WTC11 (cell line): Measurements from ENCODE around the gene PLPPR3. TPM values are rescaled to one million over a fixed set of nuclear protein-coding genes. Genes with fewer than 3 reads are reported as not detected.

Experiments
- ATAC-seq: fragments of 200-7000 bp; cut with Tn5 transposase; 2 replicates; pipeline ENCODE4 v1.10.0; 2021; ENCODE audit warnings: mild to moderate bottlenecking, moderate library complexity
- CTCF ChIA-PET: fragments of 300-600 bp; sonication (Branson Sonifier 250); formaldehyde crosslinking; loops from one replicate; lab custom pipeline; 2021; ENCODE audit warnings: antibody characterized with exemption; lab: Charles Lee
- POLR2A ChIA-PET: fragments of 350-600 bp; sonication (Branson Sonifier 250); formaldehyde crosslinking; loops from one replicate; lab custom pipeline; 2021; ENCODE audit warnings: antibody characterized with exemption; lab: Charles Lee
- DNase-seq: peaks from one replicate; pipeline ENCODE4 v3.0.0; 2021; ENCODE audit warnings: low spot score
- H3K27ac Mint-ChIP-seq: 2 replicates; pipeline ENCODE4 v1.8.0; 2021; ENCODE audit warnings: mixed read lengths
- H3K27me3 Mint-ChIP-seq: 2 replicates; pipeline ENCODE4 v1.8.0; 2021; ENCODE audit warnings: low read depth, mild to moderate bottlenecking, moderate library complexity, mixed read lengths
- H3K36me3 Mint-ChIP-seq: 2 replicates; pipeline ENCODE4 v1.8.0; 2021; ENCODE audit warnings: mixed read lengths
- H3K4me1 Mint-ChIP-seq: 2 replicates; pipeline ENCODE4 v1.8.0; 2022; ENCODE audit warnings: mixed read lengths
- H3K4me3 Mint-ChIP-seq: 2 replicates; pipeline ENCODE4 v1.8.0; 2021; ENCODE audit warnings: mild to moderate bottlenecking, moderate library complexity, mixed read lengths
- H3K9me3 Mint-ChIP-seq: 2 replicates; pipeline ENCODE4 v1.8.0; 2021; ENCODE audit warnings: mixed read lengths
- AR ChIP-seq: fragments of 250-450 bp; sonication (Bioruptor Pico); IDR thresholded peaks from 2 replicates; pipeline ENCODE4 v1.9.0; 2021; ENCODE audit warnings: mild to moderate bottlenecking
- ATF3 ChIP-seq: sonication (generic); formaldehyde crosslinking; conservative IDR thresholded peaks from 2 replicates; pipeline ENCODE4 v1.8.1; 2022; ENCODE audit warnings: mild to moderate bottlenecking, missing genetic modification reagents
- ETV6 ChIP-seq: sonication (generic); formaldehyde crosslinking; IDR thresholded peaks from 2 replicates; pipeline ENCODE4 v1.8.1; 2022; ENCODE audit warnings: mild to moderate bottlenecking, missing genetic modification reagents
- FOXJ3 ChIP-seq: sonication (generic); formaldehyde crosslinking; IDR thresholded peaks from 2 replicates; pipeline ENCODE4 v1.9.0; 2021; ENCODE audit warnings: missing genetic modification reagents, mild to moderate bottlenecking, borderline replicate concordance
- FOXP1 ChIP-seq: sonication (generic); formaldehyde crosslinking; IDR thresholded peaks from 2 replicates; pipeline ENCODE4 v1.8.0; 2022; ENCODE audit warnings: missing genetic modification reagents, mild to moderate bottlenecking, moderate library complexity, borderline replicate concordance
- GRHL2 ChIP-seq: fragments of 250-450 bp; sonication (Bioruptor Pico); IDR thresholded peaks from 2 replicates; pipeline ENCODE4 v1.8.0; 2022; ENCODE audit warnings: mild to moderate bottlenecking, moderate library complexity; ENCODE audit not compliant: insufficient replicate concordance, severe bottlenecking
- HMGA2 ChIP-seq: fragments of 250-450 bp; sonication (Bioruptor Pico); IDR thresholded peaks from 2 replicates; pipeline ENCODE4 v1.4.0; 2021; ENCODE audit warnings: mild to moderate bottlenecking, moderate library complexity
- HMGXB4 ChIP-seq: sonication (generic); formaldehyde crosslinking; IDR thresholded peaks from 2 replicates; pipeline ENCODE4 v1.8.1; 2023; ENCODE audit warnings: mild to moderate bottlenecking, moderate library complexity, missing genetic modification reagents
- MLX ChIP-seq: sonication (generic); formaldehyde crosslinking; IDR thresholded peaks from 2 replicates; pipeline ENCODE4 v1.8.1; 2023; ENCODE audit warnings: mild to moderate bottlenecking, missing genetic modification reagents, moderate library complexity
- NFATC4 ChIP-seq: fragments of 250-450 bp; sonication (Bioruptor Pico); IDR thresholded peaks from 2 replicates; pipeline ENCODE4 v1.9.0; 2021; ENCODE audit warnings: mild to moderate bottlenecking
- NFE2L1 ChIP-seq: sonication (generic); formaldehyde crosslinking; IDR thresholded peaks from 2 replicates; pipeline ENCODE4 v1.8.1; 2023; ENCODE audit warnings: missing genetic modification reagents
- NFYB ChIP-seq: sonication (generic); formaldehyde crosslinking; conservative IDR thresholded peaks from 2 replicates; pipeline ENCODE4 v1.8.0; 2022; ENCODE audit warnings: low read depth, missing genetic modification reagents
- PRRX2 ChIP-seq: fragments of 250-450 bp; sonication (Bioruptor Pico); IDR thresholded peaks from 2 replicates; pipeline ENCODE4 v1.8.0; 2021; ENCODE audit warnings: mild to moderate bottlenecking
- RELA ChIP-seq: sonication (generic); formaldehyde crosslinking; IDR thresholded peaks from 2 replicates; pipeline ENCODE4 v1.8.1; 2022; ENCODE audit warnings: missing genetic modification reagents, mild to moderate bottlenecking, borderline replicate concordance
- SMAD3 ChIP-seq: sonication (generic); formaldehyde crosslinking; IDR thresholded peaks from 2 replicates; pipeline ENCODE4 v1.8.0; 2022; ENCODE audit warnings: missing genetic modification reagents, mild to moderate bottlenecking, borderline replicate concordance
- SOX15 ChIP-seq: fragments of 250-450 bp; sonication (Bioruptor Pico); IDR thresholded peaks from 2 replicates; pipeline ENCODE4 v1.9.0; 2021; ENCODE audit warnings: mild to moderate bottlenecking
- SP1 ChIP-seq: sonication (generic); formaldehyde crosslinking; conservative IDR thresholded peaks from 2 replicates; pipeline ENCODE4 v1.8.1; 2022; ENCODE audit warnings: missing genetic modification reagents
- TP53 ChIP-seq: sonication (generic); formaldehyde crosslinking; IDR thresholded peaks from 2 replicates; pipeline ENCODE4 v1.8.1; 2023; ENCODE audit warnings: mild to moderate bottlenecking, missing genetic modification reagents
- USF1 ChIP-seq: sonication (generic); formaldehyde crosslinking; IDR thresholded peaks from 2 replicates; pipeline ENCODE4 v1.8.0; 2022; ENCODE audit warnings: mild to moderate bottlenecking, missing genetic modification reagents
- USF2 ChIP-seq: sonication (generic); formaldehyde crosslinking; IDR thresholded peaks from 2 replicates; pipeline ENCODE4 v1.8.1; 2023; ENCODE audit warnings: mild to moderate bottlenecking, missing genetic modification reagents, moderate library complexity
- ZBTB21 ChIP-seq: sonication (generic); formaldehyde crosslinking; IDR thresholded peaks from 2 replicates; pipeline ENCODE4 v1.8.1; 2023; ENCODE audit warnings: mild to moderate bottlenecking, missing genetic modification reagents, borderline replicate concordance
- ZNF317 ChIP-seq: sonication (generic); formaldehyde crosslinking; IDR thresholded peaks from 2 replicates; pipeline ENCODE4 v1.8.1; 2023; ENCODE audit warnings: low read depth, mild to moderate bottlenecking, moderate library complexity, missing genetic modification reagents, borderline replicate concordance
- total RNA-seq: library from RNA; stranded (reverse); gene quantifications from 3 replicates; pipeline ENCODE4 v1.2.3, GENCODE V29; 2021

Gene PLPPR3
- total RNA-seq, 1 experiment from 2014 or later = 60.6 TPM

GRCh38 chr19:862581-863314 lies 41.0 kb upstream of the PLPPR3 start:
- ATAC-seq (peak; percentile 63), DNase-seq (peak; percentile 94)
- Mint-ChIP-seq H3K4me3 (peak overlapping the region; percentile 61), H3K4me1 (peaks cover 5% of the 10 kb centered on the region), H3K36me3 (no peaks in the 10 kb centered on the region; the same call in 1 of the 2 replicates), H3K27ac (peak overlapping the region; percentile 78; the same call in 1 of the 2 replicates), H3K9me3 (no peaks in the 10 kb centered on the region), H3K27me3 (peaks cover 31% of the 10 kb centered on the region)
- ChIA-PET POLR2A (no interaction called here), CTCF (interaction anchor here (0.6 to 2.1 kb wide), 19 partner anchors 9 to 384 kb away, joined by 3 to 18 read pairs (median 4); partner anchors contain the start of genes ARHGAP45, KISS1R and PALM)
- TF ChIP-seq MLX (CRISPR knock-in tag) (no peak), USF2 (CRISPR knock-in tag) (peak; percentile 80), ZBTB21 (CRISPR knock-in tag) (no peak), PRRX2 (CRISPR knock-in tag) (no peak), SP1 (CRISPR knock-in tag) (peak; percentile 77), ETV6 (CRISPR knock-in tag) (0 out of 2 replicates have a peak, but pooled peaks have one; percentile 34), HMGA2 (CRISPR knock-in tag) (no peak), NFE2L1 (CRISPR knock-in tag) (no peak), HMGXB4 (CRISPR knock-in tag) (0 out of 2 replicates have a peak, but pooled peaks have one; percentile 37), USF1 (CRISPR knock-in tag) (peak; percentile 73), FOXJ3 (CRISPR knock-in tag) (0 out of 2 replicates have a peak, but pooled peaks have one; percentile 26), SOX15 (CRISPR knock-in tag) (no peak), FOXP1 (CRISPR knock-in tag) (peak; percentile 53; the same call in 1 of the 2 replicates)

- ATAC-seq = peak; percentile 78
- ChIA-PET POLR2A (interaction anchor here (0.7 kb wide), 1 partner anchor 128 kb away, joined by 5 read pairs; no protein-coding TSS in a partner anchor), CTCF (interaction anchor here (0.6 to 2.1 kb wide), 13 partner anchors 10 to 277 kb away, joined by 3 to 10 read pairs (median 3); no protein-coding TSS in a partner anchor)
- TF ChIP-seq NFATC4 (CRISPR knock-in tag) (no peak), USF1 (CRISPR knock-in tag) (peak; percentile 82), RELA (CRISPR knock-in tag) (0 out of 2 replicates have a peak, but pooled peaks have one; percentile 79), NFYB (CRISPR knock-in tag) (no peak), ATF3 (CRISPR knock-in tag) (no peak), GRHL2 (CRISPR knock-in tag) (no peak), ZNF317 (CRISPR knock-in tag) (0 out of 2 replicates have a peak, but pooled peaks have one; percentile 23), AR (no peak), TP53 (peak; percentile 89), SMAD3 (CRISPR knock-in tag) (0 out of 2 replicates have a peak, but pooled peaks have one; percentile 32), USF2 (CRISPR knock-in tag) (peak; percentile 62)
Measured at GRCh38 chr19:861756-862580, 40.2 kb upstream of the PLPPR3 start.

More at GRCh38 chr19:861756-862580, 40.2 kb upstream of the PLPPR3 start:
- peak; percentile 96 for DNase-seq
- Mint-ChIP-seq H3K4me3 (peak overlapping the region; percentile 61), H3K9me3 (no peaks in the 10 kb centered on the region), H3K27me3 (peaks cover 35% of the 10 kb centered on the region), H3K27ac (no peak overlapping the region), H3K4me1 (no peaks in the 10 kb centered on the region; the same call in 1 of the 2 replicates), H3K36me3 (no peaks in the 10 kb centered on the region)
